GM23248 (cell line): ENCODE measurements around the gene TRAK1. TPM values are rescaled to one million over a fixed set of nuclear protein-coding genes. Genes with fewer than 3 reads are reported as not detected.

Source experiments
- DNase-seq: peaks from one replicate; pipeline ENCODE4 v3.0.0-alpha.2; 2015
- H2AFZ ChIP-seq: fragments of 200-600 bp; sonication (generic); 2 replicates; pipeline ENCODE4 v1.6.1; 2016; ENCODE audit warnings: antibody characterized with exemption
- H3F3A ChIP-seq: fragments of 200-600 bp; sonication (generic); 2 replicates; pipeline ENCODE4 v1.6.1; 2016; ENCODE audit warnings: mild to moderate bottlenecking, antibody characterized with exemption, mixed run types; ENCODE audit not compliant: insufficient read depth
- H3K27ac ChIP-seq: fragments of 200-600 bp; sonication (generic); 2 replicates; pipeline ENCODE4 v1.5.1; 2016; ENCODE audit warnings: mild to moderate bottlenecking
- H3K27me3 ChIP-seq: fragments of 200-600 bp; sonication (generic); replicated peaks from 2 replicates; pipeline ENCODE4 v1.6.1; 2016; ENCODE audit warnings: mild to moderate bottlenecking; ENCODE audit not compliant: insufficient read depth
- H3K36me3 ChIP-seq: fragments of 200-600 bp; sonication (generic); 2 replicates; pipeline ENCODE4 v1.6.1; 2016; ENCODE audit warnings: low read depth, mild to moderate bottlenecking
- H3K4me1 ChIP-seq: fragments of 200-600 bp; sonication (generic); 2 replicates; pipeline ENCODE4 v1.6.1; 2016; ENCODE audit warnings: mild to moderate bottlenecking; ENCODE audit not compliant: insufficient read depth
- H3K4me2 ChIP-seq: fragments of 200-600 bp; sonication (generic); one replicate; pipeline ENCODE4 v1.6.1; 2016; ENCODE audit warnings: mild to moderate bottlenecking; ENCODE audit not compliant: unreplicated experiment
- H3K4me3 ChIP-seq: fragments of 200-600 bp; sonication (generic); 2 replicates; pipeline ENCODE4 v1.5.1; 2016; ENCODE audit warnings: mild to moderate bottlenecking
- H3K79me2 ChIP-seq: fragments of 200-600 bp; sonication (generic); 2 replicates; pipeline ENCODE4 v1.6.1; 2016; ENCODE audit warnings: mild to moderate bottlenecking; ENCODE audit not compliant: insufficient read depth
- H3K9ac ChIP-seq: fragments of 200-600 bp; sonication (generic); 2 replicates; pipeline ENCODE4 v1.6.1; 2016; ENCODE audit warnings: mild to moderate bottlenecking
- H3K9me2 ChIP-seq: fragments of 200-600 bp; sonication (generic); 2 replicates; pipeline ENCODE4 v1.6.1; 2016; ENCODE audit warnings: mixed run types, mild to moderate bottlenecking, moderate library complexity; ENCODE audit not compliant: insufficient read depth
- H3K9me3 ChIP-seq: fragments of 200-600 bp; sonication (generic); one replicate; pipeline ENCODE4 v1.6.1; 2017; ENCODE audit warnings: low read depth
- H4K20me1 ChIP-seq: fragments of 200-600 bp; sonication (generic); 2 replicates; pipeline ENCODE4 v1.6.0; 2016; ENCODE audit not compliant: insufficient read depth
- EZH2 ChIP-seq: fragments of 200-600 bp; sonication (generic); IDR thresholded peaks from 2 replicates; pipeline ENCODE4 v1.6.1; 2018; ENCODE audit warnings: antibody characterized with exemption, mild to moderate bottlenecking; ENCODE audit not compliant: insufficient read depth, poor library complexity, severe bottlenecking
- EZH2phosphoT487 ChIP-seq: fragments of 200-600 bp; sonication (generic); IDR thresholded peaks from 2 replicates; pipeline ENCODE4 v1.6.1; 2018; ENCODE audit warnings: antibody characterized with exemption, moderate library complexity, mild to moderate bottlenecking, low read depth; ENCODE audit not compliant: insufficient read depth
- WGBS, 2 experiments: methylation state at CpG; one replicate each; pipeline ENCODE4 v1.1.6; 2015 to 2017; ENCODE audit warnings: low lambda C conversion rate in 2 of 2, low coverage in 1 of 2; ENCODE audit errors: missing lambda C conversion rate in 2 of 2; 5-methylcytosine and 5-hydroxymethylcytosine counted together
- in situ Hi-C: fragments of 300-500 bp; cut with MboI; formaldehyde crosslinking; loops from 2 replicates; pipeline ENCODE4 v1.15.0; 2020
- polyA plus RNA-seq: library from polyadenylated mRNA; unstranded; fragments of >200 nt; fragmentation: Nextera tagmentation; extraction: Ambion mirVana; gene quantifications from 2 replicates; pipeline ENCODE4 v1.2.1, GENCODE V29; 2016
- total RNA-seq: library from RNA; depleted of rRNA; stranded (reverse); fragments of >200 nt; shearing (Covaris generic); gene quantifications from 2 replicates; pipeline ENCODE4 v1.2.3, GENCODE V29; 2014

The TRAK1 gene
- total and polyA plus RNA-seq, 2 experiments from 2014 or later, result 13.6 to 51.0 TPM

GRCh38 chr3:42209917-42210316, 118.8 kb downstream of the TRAK1 start:
- Histone ChIP-seq H3K27me3 (no peaks in the 10 kb centered on the region), H3K36me3 (peaks cover 10% of the 10 kb centered on the region; the same call in 1 of the 2 replicates), H3K4me3 (no peak overlapping the region), H3F3A (no peaks in the 10 kb centered on the region; the same call in 1 of the 2 replicates), H4K20me1 (no peaks in the 10 kb centered on the region), H3K79me2 (no peaks in the 10 kb centered on the region), H3K4me1 (peaks cover 6% of the 10 kb centered on the region; the same call in 1 of the 2 replicates), H3K9ac (no peak overlapping the region), H3K4me2 (no peak overlapping the region), H3K9me3 (no peaks in the 10 kb centered on the region), H3K9me2 (no peaks in the 10 kb centered on the region), H3K27ac (no peak overlapping the region), H2AFZ (no peak overlapping the region)
- TF ChIP-seq EZH2 (no peak), EZH2phosphoT487 (no peak)
- DNase-seq, result no peak
- WGBS, 2 experiments, result 80 to 95% methylated on average over 6 to 12 of the region's 12 CpGs
- in situ Hi-C loops, result no loop called here

- Histone ChIP-seq H3K9me2 (no peaks in the 10 kb centered on the region), H3K4me1 (peaks cover 9% of the 10 kb centered on the region; the same call in 1 of the 2 replicates), H3K9me3 (no peaks in the 10 kb centered on the region), H3K4me2 (no peak overlapping the region), H3K27me3 (no peaks in the 10 kb centered on the region), H2AFZ (no peak overlapping the region), H3K4me3 (no peak overlapping the region), H3F3A (no peaks in the 10 kb centered on the region; the same call in 1 of the 2 replicates), H3K27ac (no peak overlapping the region), H3K9ac (no peak overlapping the region), H3K36me3 (peaks cover 6% of the 10 kb centered on the region; the same call in 1 of the 2 replicates), H3K79me2 (no peaks in the 10 kb centered on the region), H4K20me1 (no peaks in the 10 kb centered on the region)
- WGBS, 2 experiments, result 36 to 37% methylated on average over 2 of the region's 2 CpGs
- in situ Hi-C loops, result no loop called here
- TF ChIP-seq EZH2phosphoT487 (no peak), EZH2 (no peak)
- no peak for DNase-seq
Observed at GRCh38 chr3:42210726-42211125, 119.6 kb downstream of the TRAK1 start.

DNA sequence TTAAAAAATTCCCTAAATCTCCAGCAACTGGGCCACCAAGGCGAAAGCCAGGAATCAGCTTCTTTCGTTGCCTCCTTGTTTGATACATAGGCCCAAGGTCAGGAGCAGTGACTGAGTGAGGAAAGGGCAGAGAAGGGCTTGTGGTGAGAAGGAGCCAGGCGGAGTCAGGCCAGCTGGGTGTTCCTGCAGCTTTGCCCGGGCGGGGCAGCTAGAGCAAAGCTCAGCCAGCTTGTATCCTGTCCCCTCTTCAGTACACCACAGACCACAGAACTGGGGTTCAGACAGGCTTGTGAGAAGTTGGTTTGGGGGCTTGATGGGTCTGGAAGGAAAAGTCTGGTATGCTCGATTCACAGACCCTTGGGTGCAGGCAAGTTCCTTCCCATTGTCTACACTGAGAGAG, 122.3 kb downstream of the TRAK1 start:
- peaks cover 5% of the 10 kb centered on the region; the same call in 1 of the 2 replicates for H3F3A ChIP-seq
- H4K20me1 ChIP-seq, result no peaks in the 10 kb centered on the region
- H3K4me1 ChIP-seq, result peaks cover 17% of the 10 kb centered on the region
- no peak for DNase-seq
- H2AFZ ChIP-seq, result no peak overlapping the region
- 91 to 92% methylated on average over 6 of the region's 6 CpGs for WGBS, 2 experiments
- no peaks in the 10 kb centered on the region for H3K9me3 ChIP-seq
- H3K79me2 ChIP-seq, result no peaks in the 10 kb centered on the region
- TF ChIP-seq EZH2phosphoT487 (no peak), EZH2 (no peak)
- peaks cover 6% of the 10 kb centered on the region; the same call in 1 of the 2 replicates for H3K36me3 ChIP-seq
- H3K4me3 ChIP-seq, result no peak overlapping the region
- H3K4me2 ChIP-seq, result no peak overlapping the region
- H3K27me3 ChIP-seq, result no peaks in the 10 kb centered on the region
- no peaks in the 10 kb centered on the region for H3K9me2 ChIP-seq
- in situ Hi-C loops, result no loop called here
- H3K9ac ChIP-seq, result no peak overlapping the region
- H3K27ac ChIP-seq, result no peak overlapping the region

DNA sequence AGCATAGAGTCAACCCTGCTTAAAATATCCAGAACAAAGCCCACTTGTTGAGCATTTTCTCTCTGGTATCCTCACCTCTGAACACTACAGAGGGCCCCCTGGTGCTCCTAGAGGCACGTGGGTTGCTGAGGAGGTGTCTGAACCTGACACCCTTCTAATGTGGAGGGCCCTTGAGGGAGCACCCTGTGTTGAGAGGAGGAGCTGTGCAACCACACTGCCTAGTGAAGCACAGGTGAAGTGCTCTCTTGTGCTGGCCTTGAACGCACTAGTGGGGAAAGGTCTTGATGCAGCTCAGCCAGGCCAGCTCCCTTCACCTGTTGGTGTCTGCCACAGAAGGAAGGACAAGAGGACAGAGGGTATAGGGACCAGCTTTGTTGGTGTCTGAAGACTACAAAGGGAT, 122.9 kb downstream of the TRAK1 start:
- H4K20me1 ChIP-seq, result no peaks in the 10 kb centered on the region

More for the DNA sequence above, 122.9 kb downstream of the TRAK1 start:
- DNase-seq, result no peak
- TF ChIP-seq EZH2 (no peak), EZH2phosphoT487 (no peak)
- Histone ChIP-seq H3K9ac (no peak overlapping the region), H3K9me3 (no peaks in the 10 kb centered on the region), H3K9me2 (no peaks in the 10 kb centered on the region), H3K4me3 (no peak overlapping the region), H3K36me3 (peaks cover 6% of the 10 kb centered on the region; the same call in 1 of the 2 replicates), H3K27ac (no peak overlapping the region), H3K4me2 (no peak overlapping the region), H3K27me3 (no peaks in the 10 kb centered on the region), H3F3A (peaks cover 5% of the 10 kb centered on the region; the same call in 1 of the 2 replicates), H3K4me1 (peaks cover 17% of the 10 kb centered on the region), H3K79me2 (no peaks in the 10 kb centered on the region), H2AFZ (no peak overlapping the region)
- 67 to 69% methylated on average over 2 of the region's 2 CpGs for WGBS, 2 experiments
- in situ Hi-C loops, result no loop called here
